ENCODE results near the gene LAMTOR1. TPM values are rescaled to one million over a fixed set of nuclear protein-coding genes. Genes with fewer than 3 reads are reported as not detected.

LAMTOR1 gene
- total RNA-seq, 1 experiment from 2014 or later: 160 TPM

GRCh38 chr11:72075109-72075508 is 28.0 kb downstream of the LAMTOR1 start:
- Histone ChIP-seq H3K9me2 (replicated peaks; ENCODE audit: low read length) (no peaks in the 10 kb centered on the region), H3K4me3 (ENCODE audit: low read length) (no peak overlapping the region), H4K20me1 (ENCODE audit: low read length) (peaks cover 33% of the 10 kb centered on the region; the same call in 1 of the 2 replicates), H3K79me2 (ENCODE audit: low read length) (peaks cover 96% of the 10 kb centered on the region), H3K4me2 (ENCODE audit: low read length) (no peak overlapping the region), H3F3A (ENCODE audit: low read length, unreplicated experiment) (no peaks in the 10 kb centered on the region), H3K4me1 (ENCODE audit: insufficient read depth, low read length) (peaks cover 48% of the 10 kb centered on the region), H3K27ac (ENCODE audit: low read length) (no peak overlapping the region), H3K9ac (ENCODE audit: low read length) (no peak overlapping the region), H3K9me3 (ENCODE audit: low read length) (no peaks in the 10 kb centered on the region), H3K36me3 (ENCODE audit: low read depth, low read length) (no peaks in the 10 kb centered on the region; the same call in 1 of the 2 replicates), H3K27me3 (ENCODE audit: low read length) (no peaks in the 10 kb centered on the region), H2AFZ (ENCODE audit: low read length) (no peak overlapping the region)
- CTCF ChIA-PET: interaction anchor here (1.1 kb wide), 1 partner anchor 50 kb away, joined by 4 read pairs; no protein-coding TSS in a partner anchor
- POLR2A ChIA-PET (ENCODE audit: unreplicated experiment): no interaction called here
- TF ChIP-seq EZH2 (IDR thresholded peaks at IDR 0.05; ENCODE audit: low read length, unreplicated experiment) (no peak), EZH2phosphoT487 (IDR thresholded peaks at IDR 0.05; ENCODE audit: borderline replicate concordance, low read length) (no peak)
- TF ChIP-seq, protein P1, sequence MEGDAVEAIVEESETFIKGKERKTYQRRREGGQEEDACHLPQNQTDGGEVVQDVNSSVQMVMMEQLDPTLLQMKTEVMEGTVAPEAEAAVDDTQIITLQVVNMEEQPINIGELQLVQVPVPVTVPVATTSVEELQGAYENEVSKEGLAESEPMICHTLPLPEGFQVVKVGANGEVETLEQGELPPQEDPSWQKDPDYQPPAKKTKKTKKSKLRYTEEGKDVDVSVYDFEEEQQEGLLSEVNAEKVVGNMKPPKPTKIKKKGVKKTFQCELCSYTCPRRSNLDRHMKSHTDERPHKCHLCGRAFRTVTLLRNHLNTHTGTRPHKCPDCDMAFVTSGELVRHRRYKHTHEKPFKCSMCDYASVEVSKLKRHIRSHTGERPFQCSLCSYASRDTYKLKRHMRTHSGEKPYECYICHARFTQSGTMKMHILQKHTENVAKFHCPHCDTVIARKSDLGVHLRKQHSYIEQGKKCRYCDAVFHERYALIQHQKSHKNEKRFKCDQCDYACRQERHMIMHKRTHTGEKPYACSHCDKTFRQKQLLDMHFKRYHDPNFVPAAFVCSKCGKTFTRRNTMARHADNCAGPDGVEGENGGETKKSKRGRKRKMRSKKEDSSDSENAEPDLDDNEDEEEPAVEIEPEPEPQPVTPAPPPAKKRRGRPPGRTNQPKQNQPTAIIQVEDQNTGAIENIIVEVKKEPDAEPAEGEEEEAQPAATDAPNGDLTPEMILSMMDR (conservative IDR thresholded peaks at IDR 0.05; ENCODE audit: low read depth, low read length): peak; percentile 41
- intact Hi-C loops (cut with micrococcal nuclease): no loop called here
- no TSS peak for BruUV-seq (replicated peaks)
- ATAC-seq (no peak), DNase-seq (no peak)

- intact Hi-C loops (cut with micrococcal nuclease): loop anchor here (1.0 kb wide), 1 partner anchor 8 kb away; the partner anchor contains the start of genes LRRC51 and NUMA1
- POLR2A ChIA-PET (ENCODE audit: unreplicated experiment): no interaction called here
- H3K9ac ChIP-seq (ENCODE audit: low read length): no peak overlapping the region
Observed at GRCh38 chr11:72072348-72072747, 30.7 kb downstream of the LAMTOR1 start.

More at GRCh38 chr11:72072348-72072747, 30.7 kb downstream of the LAMTOR1 start:
- H3K9me2 ChIP-seq (replicated peaks; ENCODE audit: low read length): no peaks in the 10 kb centered on the region
- no TSS peak for BruUV-seq (replicated peaks)
- H3K4me2 ChIP-seq (ENCODE audit: low read length): peak overlapping the region; percentile 59
- H3F3A ChIP-seq (ENCODE audit: low read length, unreplicated experiment): no peaks in the 10 kb centered on the region
- H3K9me3 ChIP-seq (ENCODE audit: low read length): no peaks in the 10 kb centered on the region
- CTCF ChIA-PET: interaction anchor here (1.2 kb wide), 1 partner anchor 47 kb away, joined by 4 read pairs; no protein-coding TSS in a partner anchor
- H3K27ac ChIP-seq (ENCODE audit: low read length): peak overlapping the region; percentile 25
- peaks cover 45% of the 10 kb centered on the region for H3K4me1 ChIP-seq (ENCODE audit: insufficient read depth, low read length)
- peak; percentile 91 for DNase-seq
- H3K4me3 ChIP-seq (ENCODE audit: low read length): peak overlapping the region; percentile 16
- TF ChIP-seq EZH2phosphoT487 (IDR thresholded peaks at IDR 0.05; ENCODE audit: borderline replicate concordance, low read length) (no peak), EZH2 (IDR thresholded peaks at IDR 0.05; ENCODE audit: low read length, unreplicated experiment) (no peak)
- TF ChIP-seq, protein P1 (conservative IDR thresholded peaks at IDR 0.05; ENCODE audit: low read depth, low read length): no peak
- H3K36me3 ChIP-seq (ENCODE audit: low read depth, low read length): peaks cover 15% of the 10 kb centered on the region; the same call in 1 of the 2 replicates
- H2AFZ ChIP-seq (ENCODE audit: low read length): no peak overlapping the region
- peak; percentile 84 for ATAC-seq
- H3K27me3 ChIP-seq (ENCODE audit: low read length): no peaks in the 10 kb centered on the region
- H3K79me2 ChIP-seq (ENCODE audit: low read length): peaks cover 96% of the 10 kb centered on the region
- H4K20me1 ChIP-seq (ENCODE audit: low read length): peaks cover 21% of the 10 kb centered on the region; the same call in 1 of the 2 replicates
